GM12865 (cell line): Measurements from ENCODE around the gene HELT.

Experiments
- DNase-seq: peaks from one replicate; pipeline ENCODE4 v3.0.0; 2010; ENCODE audit warnings: low read depth
- H3K4me3 ChIP-seq: 2 replicates; pipeline ENCODE4 v1.5.1; 2011; ENCODE audit warnings: mild to moderate bottlenecking, low read depth, low read length, control low read depth
- TF ChIP-seq, protein P1 (sequence below): IDR thresholded peaks from 2 replicates; pipeline ENCODE4 v1.5.1; 2011; ENCODE audit warnings: low read length, control low read depth, low read depth, inconsistent platforms; ENCODE audit not compliant: insufficient read depth; ENCODE audit errors: missing control alignments

The HELT gene

GRCh38 chr4:185004562-185005218 is 13.6 kb upstream of the HELT start:
- TF ChIP-seq, protein P1, sequence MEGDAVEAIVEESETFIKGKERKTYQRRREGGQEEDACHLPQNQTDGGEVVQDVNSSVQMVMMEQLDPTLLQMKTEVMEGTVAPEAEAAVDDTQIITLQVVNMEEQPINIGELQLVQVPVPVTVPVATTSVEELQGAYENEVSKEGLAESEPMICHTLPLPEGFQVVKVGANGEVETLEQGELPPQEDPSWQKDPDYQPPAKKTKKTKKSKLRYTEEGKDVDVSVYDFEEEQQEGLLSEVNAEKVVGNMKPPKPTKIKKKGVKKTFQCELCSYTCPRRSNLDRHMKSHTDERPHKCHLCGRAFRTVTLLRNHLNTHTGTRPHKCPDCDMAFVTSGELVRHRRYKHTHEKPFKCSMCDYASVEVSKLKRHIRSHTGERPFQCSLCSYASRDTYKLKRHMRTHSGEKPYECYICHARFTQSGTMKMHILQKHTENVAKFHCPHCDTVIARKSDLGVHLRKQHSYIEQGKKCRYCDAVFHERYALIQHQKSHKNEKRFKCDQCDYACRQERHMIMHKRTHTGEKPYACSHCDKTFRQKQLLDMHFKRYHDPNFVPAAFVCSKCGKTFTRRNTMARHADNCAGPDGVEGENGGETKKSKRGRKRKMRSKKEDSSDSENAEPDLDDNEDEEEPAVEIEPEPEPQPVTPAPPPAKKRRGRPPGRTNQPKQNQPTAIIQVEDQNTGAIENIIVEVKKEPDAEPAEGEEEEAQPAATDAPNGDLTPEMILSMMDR: no peak
- DNase-seq: no peak
- no peak overlapping the region for H3K4me3 ChIP-seq

DNA sequence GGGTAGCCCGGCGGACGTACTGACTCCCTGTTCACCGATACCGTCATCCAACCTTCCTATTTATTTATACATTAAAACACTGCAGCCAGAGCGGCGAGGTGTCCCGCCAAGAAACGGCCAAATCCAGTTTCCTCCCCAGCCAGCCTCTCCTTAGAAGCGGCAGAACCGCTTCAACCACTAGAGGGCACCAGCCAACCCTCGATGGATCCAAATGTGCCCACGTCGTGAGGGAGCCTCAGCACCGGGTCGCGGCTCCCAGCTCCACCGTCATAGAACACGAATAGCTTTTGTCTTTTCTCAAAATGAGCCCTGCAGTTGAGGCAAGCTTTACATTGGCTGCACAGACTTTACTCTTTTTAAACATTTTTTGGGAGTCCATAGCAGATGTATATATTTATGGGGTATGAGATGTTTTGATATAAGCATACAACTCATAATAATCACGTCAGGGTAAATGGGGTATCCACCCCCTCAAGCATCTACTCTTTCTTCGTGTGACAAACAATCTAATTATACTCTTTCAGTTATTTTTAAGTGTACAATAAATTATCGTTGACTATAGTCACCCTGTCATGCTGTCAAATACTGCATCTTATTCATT is 13.0 kb upstream of the HELT start:
- TF ChIP-seq, protein P1: peak; percentile 96
- no peak overlapping the region for H3K4me3 ChIP-seq
- DNase-seq: peak; percentile 84

DNA sequence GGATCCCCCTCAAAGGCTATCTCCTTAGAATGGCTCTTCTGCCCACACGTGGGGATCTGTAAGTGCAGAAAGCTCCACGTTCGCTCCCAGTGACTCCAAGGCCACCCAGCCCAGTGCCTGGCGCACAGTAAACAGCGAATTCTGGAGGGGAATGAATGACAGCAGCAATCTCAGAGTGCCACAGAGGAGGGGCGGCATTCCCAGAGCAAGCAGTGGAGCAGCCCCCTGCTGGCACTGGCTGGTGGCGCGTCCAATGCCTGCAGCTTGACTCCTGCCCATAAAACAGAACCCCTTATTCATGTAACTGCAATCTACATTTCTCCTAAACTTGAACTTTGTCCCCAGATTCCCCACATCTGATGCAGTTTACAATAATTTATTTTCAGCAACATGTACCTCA is 6.9 kb upstream of the HELT start:
- DNase-seq: no peak
- TF ChIP-seq, protein P1: peak; percentile 45
- no peak overlapping the region for H3K4me3 ChIP-seq

DNA sequence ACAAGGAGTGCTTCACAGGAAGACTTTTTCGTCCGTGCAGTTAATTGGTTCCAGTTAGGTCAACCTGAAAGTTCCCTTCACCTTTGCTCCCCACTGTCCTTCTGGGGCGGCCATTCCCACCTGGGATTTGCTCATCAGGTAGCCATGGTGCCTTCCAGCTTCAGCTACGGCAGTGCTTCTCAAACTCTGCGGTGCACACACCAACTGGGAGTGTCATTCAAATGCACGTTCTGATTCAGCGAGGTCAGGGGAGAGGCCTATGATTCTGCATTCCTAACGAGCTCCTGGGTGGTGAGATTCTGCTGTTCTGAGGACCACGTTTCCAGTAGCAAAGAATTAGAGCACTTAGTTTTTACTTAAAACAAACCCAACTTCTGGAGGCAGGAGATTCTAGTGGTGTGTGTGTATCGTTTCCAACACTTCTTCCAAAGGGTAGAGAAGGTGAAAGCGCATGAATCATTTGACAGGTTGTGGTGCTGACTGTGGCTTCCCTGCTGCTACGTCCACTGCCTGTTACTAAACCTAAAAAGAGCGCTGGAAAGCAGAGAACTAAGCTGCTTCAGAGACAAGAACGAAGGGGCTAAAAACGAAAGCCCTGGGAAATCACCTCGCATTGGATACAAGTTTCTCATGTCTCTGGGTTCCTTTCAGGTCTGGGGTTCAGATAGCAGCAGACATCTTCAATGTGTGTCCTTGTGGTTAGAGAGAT is 4.7 kb upstream of the HELT start:
- H3K4me3 ChIP-seq: no peak overlapping the region
- DNase-seq: no peak
- TF ChIP-seq, protein P1: no peak

- DNase-seq: no peak
- TF ChIP-seq, protein P1: no peak
Measured at GRCh38 chr4:185015108-185015507, 3.2 kb upstream of the HELT start.

DNA sequence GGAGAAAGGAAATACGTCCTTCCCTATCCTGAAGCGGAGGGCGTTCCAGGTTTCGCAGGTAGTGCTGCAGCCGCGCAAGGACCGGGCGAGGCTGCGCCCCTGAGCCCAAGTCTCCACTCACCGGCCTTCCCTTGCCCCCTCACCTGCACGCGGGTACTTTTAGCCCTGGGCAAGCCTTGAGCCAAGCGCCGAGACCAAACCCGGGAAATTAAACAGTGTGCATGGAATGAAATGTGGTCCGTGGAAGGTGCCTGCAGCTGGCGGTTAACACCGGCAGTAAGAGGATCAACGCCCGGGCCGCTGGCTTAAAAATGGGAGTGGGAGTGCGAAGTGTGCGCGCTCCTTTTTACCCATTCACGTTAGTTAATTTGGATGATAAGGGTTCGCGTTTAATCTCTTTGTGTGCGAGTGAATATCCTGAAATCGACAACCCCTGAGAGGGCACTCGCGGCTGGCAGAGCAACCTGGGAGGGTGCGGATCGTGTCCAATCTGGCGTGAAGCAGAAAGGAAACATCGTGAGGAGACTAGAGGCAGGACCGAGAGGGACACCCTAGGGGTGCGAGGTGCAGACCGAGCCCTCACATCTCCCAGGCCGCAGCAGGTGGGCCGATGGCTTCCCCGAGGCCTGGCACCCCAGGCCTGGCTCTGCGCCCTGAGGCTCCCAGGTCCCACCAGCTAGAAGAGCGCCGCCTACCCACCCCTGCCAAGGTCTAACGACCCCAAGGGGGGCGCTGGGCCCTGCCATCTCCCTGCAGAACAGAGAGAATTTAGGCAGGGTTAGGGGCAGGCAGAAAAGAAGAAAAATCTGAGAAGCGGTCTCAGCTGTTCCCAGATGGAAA is 2.0 kb upstream of the HELT start:
- H3K4me3 ChIP-seq: no peak overlapping the region
- no peak for DNase-seq
- TF ChIP-seq, protein P1: no peak

More at GRCh38 chr4:185015108-185015507, 3.2 kb upstream of the HELT start:
- H3K4me3 ChIP-seq: no peak overlapping the region
